Spleen (tissue), 11 donors: ENCODE measurements around the gene ZNF805. TPM values are rescaled to one million over a fixed set of nuclear protein-coding genes. Genes with fewer than 3 reads are reported as not detected.

ENCODE experiments used
- DNase-seq: peaks from one replicate; pipeline ENCODE4 v3.0.0-alpha.2; 2020
- H3K27ac ChIP-seq, 8 donors: fragments of 200-600 bp; sonication (generic) in 7 of 8; 1 replicate in 4 of 8; 2 replicates in 4 of 8; pipeline versions ENCODE4 v1.5.0 to v1.8.0; 2016 to 2021; ENCODE audit warnings: inconsistent platforms in 4 of 8, mild to moderate bottlenecking in 4 of 8, moderate library complexity in 1 of 8
- H3K27me3 ChIP-seq, 7 donors: fragments of 200-600 bp; sonication (generic) in 6 of 7; replicated peaks in 1 of 7; 1 replicate in 4 of 7; 2 replicates in 3 of 7; pipeline versions ENCODE4 v1.5.0 to v1.8.0; 2016 to 2021; ENCODE audit warnings: inconsistent platforms in 3 of 7, mild to moderate bottlenecking in 1 of 7
- H3K36me3 ChIP-seq, 6 donors: fragments of 200-600 bp; sonication (generic) in 5 of 6; 1 replicate in 4 of 6; 2 replicates in 2 of 6; pipeline versions ENCODE4 v1.5.0 to v1.8.0; 2016 to 2021; ENCODE audit warnings: inconsistent platforms in 2 of 6
- H3K4me1 ChIP-seq, 6 donors: fragments of 200-600 bp; sonication (generic) in 5 of 6; 1 replicate in 3 of 6; 2 replicates in 3 of 6; pipeline versions ENCODE4 v1.5.0 to v1.8.0; 2016 to 2021; ENCODE audit warnings: inconsistent platforms in 3 of 6
- H3K4me3 ChIP-seq, 8 donors: fragments of 200-600 bp; sonication (generic) in 7 of 8; 1 replicate in 4 of 8; 2 replicates in 4 of 8; pipeline versions ENCODE4 v1.5.0 to v1.8.0; 2016 to 2021; ENCODE audit warnings: inconsistent platforms in 4 of 8, mild to moderate bottlenecking in 4 of 8, moderate library complexity in 2 of 8
- H3K9me3 ChIP-seq, 8 donors: fragments of 200-600 bp; sonication (generic) in 7 of 8; 1 replicate in 4 of 8; 2 replicates in 4 of 8; pipeline versions ENCODE4 v1.5.0 to v1.8.0; 2016 to 2021; ENCODE audit warnings: inconsistent platforms in 4 of 8
- CTCF ChIP-seq, 11 experiments: fragments of 200-600 bp in 7 of 11; fragments of 450-650 bp in 4 of 11; sonication (generic) in 4 of 11; IDR thresholded peaks in 8 of 11; conservative IDR thresholded peaks in 3 of 11; 1 replicate in 7 of 11; 2 replicates in 4 of 11; pipeline versions ENCODE4 v1.4.0 to v1.8.0; 2016 to 2021; ENCODE audit warnings: antibody characterized with exemption in 11 of 11, inconsistent platforms in 4 of 11, mild to moderate bottlenecking in 1 of 11
- POLR2A ChIP-seq, 3 donors: fragments of 450-650 bp; IDR thresholded peaks; one replicate each; pipeline ENCODE4 v1.5.1; 2017; ENCODE audit warnings: antibody characterized with exemption in 3 of 3, mild to moderate bottlenecking in 1 of 3
- POLR2AphosphoS5 ChIP-seq, 3 donors: sonication (generic); formaldehyde crosslinking; IDR thresholded peaks; one replicate each; pipeline ENCODE4 v1.5.1; 2017; ENCODE audit warnings: antibody characterized with exemption in 3 of 3
- WGBS, 5 donors: extraction: QIAGEN DNeasy Blood & Tissue Kit in 3 of 5; methylation state at CpG; one replicate each; pipeline versions ENCODE4 v1.1.5 to v1.1.7; 2013 to 2018; 5-methylcytosine and 5-hydroxymethylcytosine counted together
- intact Hi-C: fragments of 100-400 bp; cut with DNase I; formaldehyde crosslinking; loops from one replicate; pipeline ENCODE4 v1.15.0; 2023; ENCODE audit warnings: low total_unique reads
- polyA plus RNA-seq, 3 donors: library from polyadenylated mRNA; stranded (reverse); fragments of 200-250 nt; gene quantifications; one replicate each; pipeline ENCODE4 v1.2.1, GENCODE V29; 2013
- total RNA-seq, 7 donors: library from RNA; depleted of rRNA in 3 of 7; stranded (reverse); fragments of >200 nt in 3 of 7; fragmentation: NEBNext Ultra II Directional in 4 of 7; extraction: Animal tissue kit (Norgen Biotek cat#: 25700) in 4 of 7; gene quantifications; one replicate each; pipeline versions ENCODE4 v1.1.0 to v1.2.1, GENCODE V29; 2016 to 2021
- donor health status: healthy with polysubstance abuse.
- donor health status: DM: no; HTN: no; CAD: no; lungs with moderate emphysema.
- donor health status: DM: no; HTN: no; CAD: no.
- donor health status: Bipolar disorder and iron deficiency.
- donor health status: healthy.
- donor health status: DM: no; HTN: no; CAD: no.
- donor health status: DM: yes; HTN: yes; CAD: no.

Gene ZNF805
- total and polyA plus RNA-seq, 10 donors: 0.22 to 27.7 (median 17.3) TPM

- DNase-seq: no peak
- Histone ChIP-seq H3K9me3 (peaks cover 0 to 68% (median 54%) of the 10 kb centered on the region in 8 donors), H3K4me1 (peaks cover 0 to 17% (median 2%) of the 10 kb centered on the region in 6 donors), H3K27me3 (no peaks in the 10 kb centered on the region), H3K36me3 (peaks cover 11 to 100% (median 95%) of the 10 kb centered on the region in 6 donors), H3K27ac (no peak overlapping the region), H3K4me3 (peak overlapping the region in 1 of 8 donors; percentile 11)
- intact Hi-C loops: no loop called here
- 95 to 98% (median 97%) methylated on average over 11 of the region's 11 CpGs for WGBS, 5 donors
- TF ChIP-seq POLR2AphosphoS5 (IDR thresholded peaks at IDR 0.05) (no peak), CTCF (IDR thresholded peaks at IDR 0.05 in 8 of 11, conservative IDR thresholded peaks at IDR 0.05 in 3 of 11) (no peak), POLR2A (IDR thresholded peaks at IDR 0.05) (no peak)
Measured at GRCh38 chr19:57290970-57291369, 50.5 kb downstream of the ZNF805 start.

GRCh38 chr19:57292547-57292946 is 52.1 kb downstream of the ZNF805 start:
- H3K9me3 ChIP-seq: peaks cover 0 to 68% (median 57%) of the 10 kb centered on the region in 8 donors

GRCh38 chr19:57293719-57294118 is 53.3 kb downstream of the ZNF805 start:
- Histone ChIP-seq H3K36me3 (peaks cover 11 to 100% (median 78%) of the 10 kb centered on the region in 6 donors), H3K27ac (no peak overlapping the region), H3K9me3 (peaks cover 0 to 68% (median 57%) of the 10 kb centered on the region in 8 donors), H3K4me3 (no peak overlapping the region), H3K4me1 (no peaks in the 10 kb centered on the region), H3K27me3 (no peaks in the 10 kb centered on the region)
- 95 to 100% (median 100%) methylated on average over 1 of the region's 1 CpG for WGBS, 5 donors
- TF ChIP-seq POLR2AphosphoS5 (IDR thresholded peaks at IDR 0.05) (no peak), CTCF (IDR thresholded peaks at IDR 0.05 in 8 of 11, conservative IDR thresholded peaks at IDR 0.05 in 3 of 11) (no peak), POLR2A (IDR thresholded peaks at IDR 0.05) (no peak)
- no peak for DNase-seq
- intact Hi-C loops: no loop called here

More at GRCh38 chr19:57292547-57292946, 52.1 kb downstream of the ZNF805 start:
- Histone ChIP-seq H3K4me3 (no peak overlapping the region), H3K4me1 (peaks cover 0 to 8% (median 2%) of the 10 kb centered on the region in 6 donors), H3K27ac (no peak overlapping the region), H3K27me3 (no peaks in the 10 kb centered on the region), H3K36me3 (peaks cover 11 to 100% (median 85%) of the 10 kb centered on the region in 6 donors)
- no peak for TF ChIP-seq CTCF (IDR thresholded peaks at IDR 0.05 in 8 of 11, conservative IDR thresholded peaks at IDR 0.05 in 3 of 11)
- no peak for TF ChIP-seq POLR2AphosphoS5 (IDR thresholded peaks at IDR 0.05)
- no peak for TF ChIP-seq POLR2A (IDR thresholded peaks at IDR 0.05)
- DNase-seq: no peak
- intact Hi-C loops: no loop called here
- 88 to 94% (median 91%) methylated on average over 1 of the region's 1 CpG for WGBS, 5 donors

- peak overlapping the region in 1 of 8 donors; percentile 8 for H3K27ac ChIP-seq
- H3K9me3 ChIP-seq: peaks cover 0 to 5% (median 0%) of the 10 kb centered on the region in 8 donors
- H3K4me3 ChIP-seq: no peak overlapping the region
- peaks cover 0 to 3% (median 0%) of the 10 kb centered on the region in 6 donors for H3K4me1 ChIP-seq
- no peak for DNase-seq
- peaks cover 0 to 86% (median 30%) of the 10 kb centered on the region in 6 donors for H3K36me3 ChIP-seq
- H3K27me3 ChIP-seq: no peaks in the 10 kb centered on the region
- intact Hi-C loops: no loop called here
- TF ChIP-seq POLR2AphosphoS5 (IDR thresholded peaks at IDR 0.05) (no peak), CTCF (IDR thresholded peaks at IDR 0.05 in 8 of 11, conservative IDR thresholded peaks at IDR 0.05 in 3 of 11) (no peak), POLR2A (IDR thresholded peaks at IDR 0.05) (no peak)
- 83 to 100% (median 86%) methylated on average over 1 of the region's 1 CpG for WGBS, 5 donors
Measured at GRCh38 chr19:57302020-57302465, 61.6 kb downstream of the ZNF805 start.
